IPS-20b (cell line): Measurements from ENCODE around the gene PMP22.

ENCODE experiments used
- H3K27ac ChIP-seq: one replicate; pipeline ENCODE4 v1.5.1; 2013; ENCODE audit warnings: low read length
- H3K27me3 ChIP-seq: 2 replicates; pipeline ENCODE4 v1.6.1; 2013; ENCODE audit warnings: mild to moderate bottlenecking, low read length, inconsistent platforms; ENCODE audit not compliant: insufficient read depth
- H3K36me3 ChIP-seq: 2 replicates; pipeline ENCODE4 v1.6.1; 2013; ENCODE audit warnings: low read depth, mild to moderate bottlenecking, inconsistent platforms, low read length, moderate library complexity; ENCODE audit not compliant: insufficient read depth
- H3K4me1 ChIP-seq: 2 replicates; pipeline ENCODE4 v1.6.1; 2013; ENCODE audit warnings: mild to moderate bottlenecking, control low read depth, inconsistent platforms, low read length, moderate library complexity; ENCODE audit not compliant: insufficient read depth
- H3K4me3 ChIP-seq: 2 replicates; pipeline ENCODE4 v1.5.1; 2013; ENCODE audit warnings: mild to moderate bottlenecking, low read length, inconsistent platforms
- H3K9ac ChIP-seq: 2 replicates; pipeline ENCODE4 v1.6.1; 2013; ENCODE audit warnings: low read depth, mild to moderate bottlenecking, inconsistent platforms, low read length, moderate library complexity
- H3K9me3 ChIP-seq: 2 replicates; pipeline ENCODE4 v1.6.1; 2013; ENCODE audit warnings: mild to moderate bottlenecking, low read depth, low read length, inconsistent platforms; ENCODE audit not compliant: insufficient read depth

The PMP22 gene

GRCh38 chr17:15247891-15248529 is 17.1 kb downstream of the PMP22 start:
- no peaks in the 10 kb centered on the region; the same call in 1 of the 2 replicates for H3K4me1 ChIP-seq
- H3K27me3 ChIP-seq = no peaks in the 10 kb centered on the region
- H3K9ac ChIP-seq = no peak overlapping the region
- H3K9me3 ChIP-seq = no peaks in the 10 kb centered on the region
- no peak overlapping the region for H3K4me3 ChIP-seq
- H3K27ac ChIP-seq = no peak overlapping the region
- no peaks in the 10 kb centered on the region for H3K36me3 ChIP-seq

DNA sequence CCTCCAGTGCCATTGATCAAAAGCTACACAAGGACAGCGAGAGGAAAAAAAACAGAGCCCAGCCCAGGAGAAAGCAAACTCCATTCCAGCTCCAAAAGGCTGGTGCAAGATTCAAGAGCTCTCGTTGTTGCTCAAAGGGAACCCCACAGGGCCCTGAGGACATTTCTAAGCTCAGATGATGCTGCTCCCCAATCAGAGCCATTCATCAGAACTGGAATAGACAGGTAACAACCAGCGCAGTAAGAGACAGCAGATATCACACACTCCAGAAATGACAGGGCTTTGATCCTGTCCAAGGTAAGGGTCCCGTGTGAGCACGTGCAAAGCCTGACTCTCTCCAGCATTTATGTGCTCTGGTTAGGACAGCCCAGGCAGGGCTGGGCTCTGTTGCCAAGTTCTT is 20.1 kb downstream of the PMP22 start:
- Histone ChIP-seq H3K36me3 (no peaks in the 10 kb centered on the region), H3K27me3 (no peaks in the 10 kb centered on the region), H3K4me3 (no peak overlapping the region), H3K27ac (no peak overlapping the region), H3K4me1 (no peaks in the 10 kb centered on the region), H3K9ac (no peak overlapping the region), H3K9me3 (no peaks in the 10 kb centered on the region)

GRCh38 chr17:15240644-15241043 is 24.5 kb downstream of the PMP22 start:
- Histone ChIP-seq H3K27me3 (no peaks in the 10 kb centered on the region), H3K9me3 (no peaks in the 10 kb centered on the region), H3K4me1 (no peaks in the 10 kb centered on the region), H3K27ac (no peak overlapping the region), H3K9ac (no peak overlapping the region), H3K36me3 (no peaks in the 10 kb centered on the region), H3K4me3 (no peak overlapping the region)

DNA sequence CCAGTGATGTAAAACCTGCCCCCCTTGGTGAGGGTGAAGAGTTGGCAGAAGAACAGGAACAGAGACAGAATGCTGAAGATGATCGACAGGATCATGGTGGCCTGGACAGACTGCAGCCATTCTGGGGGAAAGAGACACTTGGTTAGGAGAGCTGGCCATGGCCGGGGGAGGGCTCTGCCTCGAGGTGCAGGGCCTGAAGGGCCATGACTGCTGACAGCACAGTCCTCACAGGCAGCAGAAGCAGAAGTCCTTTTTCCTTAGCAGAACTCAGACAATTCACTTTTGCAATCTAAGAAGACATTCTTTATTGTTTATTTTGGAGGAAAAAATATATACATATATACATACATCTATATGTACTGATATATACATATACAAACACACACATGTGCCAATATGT is 25.6 kb downstream of the PMP22 start:
- H3K9ac ChIP-seq = no peak overlapping the region
- no peaks in the 10 kb centered on the region for H3K36me3 ChIP-seq
- H3K9me3 ChIP-seq = no peaks in the 10 kb centered on the region
- no peak overlapping the region for H3K27ac ChIP-seq
- H3K27me3 ChIP-seq = no peaks in the 10 kb centered on the region
- no peak overlapping the region for H3K4me3 ChIP-seq
- H3K4me1 ChIP-seq = no peaks in the 10 kb centered on the region

DNA sequence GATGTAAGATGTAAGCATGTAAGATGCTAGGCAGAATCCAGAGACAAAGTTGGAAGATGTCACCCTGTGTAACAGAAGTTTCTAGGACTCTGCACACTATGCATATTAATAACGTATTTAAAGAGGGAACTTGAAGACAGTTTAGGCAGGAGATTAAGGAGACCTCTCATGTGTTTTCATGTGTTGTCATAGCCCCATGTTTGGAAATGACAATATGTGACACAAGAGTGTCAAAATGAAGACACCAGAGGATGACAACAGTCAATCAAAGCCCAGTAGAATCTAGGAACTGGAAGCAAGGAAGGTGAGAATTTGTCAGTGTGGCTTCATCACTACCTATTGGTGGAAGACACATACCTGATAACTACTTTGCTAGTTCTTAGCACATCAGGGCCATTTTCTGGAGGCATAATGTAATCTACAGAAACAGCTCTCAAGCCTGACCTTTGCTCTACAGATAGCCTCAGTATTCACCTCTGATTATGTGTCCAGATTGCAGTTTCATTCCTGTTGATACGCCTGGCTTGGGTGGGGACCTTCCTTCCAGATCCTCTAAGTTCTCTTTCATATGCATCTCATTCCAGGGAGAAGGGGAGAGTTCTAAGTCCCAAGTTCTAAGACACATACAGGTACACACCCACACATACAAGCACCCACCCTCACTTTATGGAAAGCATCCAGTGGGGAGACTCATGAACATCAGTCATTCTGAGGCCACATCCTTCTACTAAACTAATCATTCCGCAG is 26.3 kb downstream of the PMP22 start:
- no peaks in the 10 kb centered on the region for H3K4me1 ChIP-seq

GRCh38 chr17:15238057-15238456 is 27.1 kb downstream of the PMP22 start:
- no peak overlapping the region for H3K27ac ChIP-seq
- H3K4me1 ChIP-seq = no peaks in the 10 kb centered on the region
- no peaks in the 10 kb centered on the region for H3K27me3 ChIP-seq
- no peaks in the 10 kb centered on the region for H3K36me3 ChIP-seq
- no peak overlapping the region for H3K4me3 ChIP-seq
- H3K9me3 ChIP-seq = no peaks in the 10 kb centered on the region
- no peak overlapping the region for H3K9ac ChIP-seq

More for the DNA sequence above, 26.3 kb downstream of the PMP22 start:
- no peaks in the 10 kb centered on the region for H3K9me3 ChIP-seq
- H3K36me3 ChIP-seq = no peaks in the 10 kb centered on the region
- no peak overlapping the region for H3K9ac ChIP-seq
- no peak overlapping the region for H3K27ac ChIP-seq
- H3K27me3 ChIP-seq = no peaks in the 10 kb centered on the region
- H3K4me3 ChIP-seq = no peak overlapping the region

GRCh38 chr17:15237106-15237425 is 28.1 kb downstream of the PMP22 start:
- Histone ChIP-seq H3K4me3 (no peak overlapping the region), H3K27ac (no peak overlapping the region), H3K27me3 (no peaks in the 10 kb centered on the region), H3K4me1 (no peaks in the 10 kb centered on the region), H3K9ac (no peak overlapping the region), H3K9me3 (no peaks in the 10 kb centered on the region), H3K36me3 (no peaks in the 10 kb centered on the region)

DNA sequence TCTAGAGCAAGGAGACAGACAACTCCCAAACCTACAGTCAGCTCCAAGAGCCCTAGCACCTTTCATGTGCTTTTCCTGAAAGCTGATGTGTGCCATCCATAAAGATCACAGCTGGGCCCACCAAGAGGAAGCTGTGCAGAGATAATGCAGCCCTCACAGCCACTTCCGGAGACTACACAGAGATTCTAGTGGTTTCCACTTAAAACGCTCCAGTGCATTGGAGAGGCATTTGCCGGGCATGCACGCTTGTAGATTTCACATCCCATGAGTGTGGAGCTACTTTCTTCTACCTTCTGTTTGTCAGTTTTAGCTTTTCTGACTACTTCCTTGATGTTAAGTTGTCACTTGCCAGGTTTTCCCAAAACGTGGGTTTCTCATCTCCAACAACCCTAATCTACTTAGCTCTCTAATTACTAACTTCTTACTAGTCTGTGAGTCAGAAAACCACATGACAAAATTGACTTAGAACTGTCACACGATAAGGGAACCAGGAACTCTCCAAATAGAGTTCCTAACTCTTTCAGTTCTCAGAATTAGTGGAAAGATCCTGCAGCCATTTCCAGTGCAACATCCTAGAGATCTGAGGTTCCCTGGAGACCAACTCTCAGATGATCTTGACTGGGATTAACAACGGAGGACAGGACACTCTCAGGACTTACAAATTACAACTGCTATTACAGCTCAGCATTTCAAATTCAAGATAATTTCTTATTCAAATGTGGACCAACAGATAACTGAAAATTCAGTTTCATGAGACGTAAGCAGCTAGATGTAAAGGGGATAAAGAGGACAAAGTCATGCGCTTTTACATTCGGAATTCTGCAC is 28.6 kb downstream of the PMP22 start:
- no peaks in the 10 kb centered on the region for H3K27me3 ChIP-seq
- H3K9me3 ChIP-seq = no peaks in the 10 kb centered on the region
- H3K27ac ChIP-seq = no peak overlapping the region
- no peaks in the 10 kb centered on the region for H3K4me1 ChIP-seq
- no peak overlapping the region for H3K4me3 ChIP-seq
- H3K9ac ChIP-seq = no peak overlapping the region
- no peaks in the 10 kb centered on the region for H3K36me3 ChIP-seq

GRCh38 chr17:15233971-15234370 is 31.2 kb downstream of the PMP22 start:
- H3K27ac ChIP-seq = no peak overlapping the region

DNA sequence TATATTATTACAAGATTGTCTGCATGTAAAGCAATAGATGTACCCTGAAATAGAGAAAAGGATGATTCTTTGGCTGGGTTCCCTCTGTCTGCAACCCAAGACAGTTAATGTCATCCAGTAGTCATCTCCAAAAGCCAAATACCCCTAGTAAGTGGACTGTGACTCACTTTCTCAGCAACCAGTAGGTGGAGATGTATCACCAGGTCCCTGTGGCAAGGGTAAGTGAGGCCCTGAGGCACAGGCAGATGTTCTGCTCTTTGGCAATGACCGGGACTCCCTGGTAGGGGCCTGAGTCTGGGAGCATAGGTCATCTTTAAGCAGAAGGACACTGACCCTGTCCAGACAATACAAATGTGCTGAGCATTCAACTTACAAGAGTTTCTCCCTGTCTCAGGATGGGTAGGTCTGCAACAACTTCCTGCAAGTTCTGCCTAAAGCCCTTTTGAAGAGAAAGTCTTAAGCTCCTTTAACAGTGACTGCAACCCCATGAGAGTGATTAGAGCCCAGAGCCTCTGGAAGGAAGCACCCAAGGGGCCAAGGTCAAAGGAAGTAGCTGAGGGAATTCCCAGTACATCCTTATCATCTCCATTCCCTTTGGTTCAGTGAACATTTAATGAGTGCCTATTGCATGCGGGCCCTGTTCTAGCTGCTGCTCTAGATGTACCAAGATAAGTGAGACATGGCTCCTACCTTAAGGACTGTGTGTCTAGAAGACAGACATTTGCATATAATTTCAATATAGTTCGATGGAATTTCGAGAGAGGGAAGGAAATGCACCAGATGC is 31.9 kb downstream of the PMP22 start:
- no peaks in the 10 kb centered on the region for H3K27me3 ChIP-seq
- no peak overlapping the region for H3K4me3 ChIP-seq
- H3K9me3 ChIP-seq = no peaks in the 10 kb centered on the region
- no peak overlapping the region for H3K9ac ChIP-seq
- no peak overlapping the region for H3K27ac ChIP-seq
- H3K36me3 ChIP-seq = no peaks in the 10 kb centered on the region
- H3K4me1 ChIP-seq = no peaks in the 10 kb centered on the region

More at GRCh38 chr17:15233971-15234370, 31.2 kb downstream of the PMP22 start:
- no peaks in the 10 kb centered on the region for H3K36me3 ChIP-seq
- H3K9ac ChIP-seq = no peak overlapping the region
- no peak overlapping the region for H3K4me3 ChIP-seq
- no peaks in the 10 kb centered on the region for H3K4me1 ChIP-seq
- no peaks in the 10 kb centered on the region for H3K27me3 ChIP-seq
- H3K9me3 ChIP-seq = no peaks in the 10 kb centered on the region

- no peaks in the 10 kb centered on the region for H3K36me3 ChIP-seq
Observed at GRCh38 chr17:15232517-15232915, 32.6 kb downstream of the PMP22 start.

More at GRCh38 chr17:15232517-15232915, 32.6 kb downstream of the PMP22 start:
- Histone ChIP-seq H3K9ac (no peak overlapping the region), H3K27me3 (no peaks in the 10 kb centered on the region), H3K4me1 (no peaks in the 10 kb centered on the region), H3K4me3 (no peak overlapping the region), H3K9me3 (no peaks in the 10 kb centered on the region), H3K27ac (no peak overlapping the region)
